Gastroesophageal sphincter (tissue), 4 donors: ENCODE results near the gene EIF2D. TPM values are rescaled to one million over a fixed set of nuclear protein-coding genes. Genes with fewer than 3 reads are reported as not detected.

Experiments
- ATAC-seq: fragments of 150-250 bp; one replicate; pipeline ENCODE4 v1.9.1; 2016; ENCODE audit warnings: mild to moderate bottlenecking, moderate library complexity
- H3K27ac ChIP-seq, 4 donors: fragments of 200-600 bp; sonication (generic) in 3 of 4; 1 replicate in 3 of 4; 2 replicates in 1 of 4; pipeline ENCODE4 v1.5.1; 2016 to 2019
- H3K27me3 ChIP-seq: fragments of 200-600 bp; sonication (generic); one replicate; pipeline ENCODE4 v1.5.1; 2019
- H3K36me3 ChIP-seq, 2 donors: fragments of 200-600 bp; sonication (generic); one replicate each; pipeline ENCODE4 v1.5.1; 2019; ENCODE audit warnings: control low read depth in 1 of 2
- H3K4me1 ChIP-seq, 3 donors: fragments of 200-600 bp; sonication (generic); 1 replicate in 2 of 3; 2 replicates in 1 of 3; pipeline ENCODE4 v1.5.1; 2016 to 2019; ENCODE audit warnings: control low read depth in 2 of 3
- H3K4me3 ChIP-seq, 2 donors: fragments of 200-600 bp; sonication (generic); one replicate each; pipeline ENCODE4 v1.5.1; 2019; ENCODE audit warnings: mild to moderate bottlenecking in 1 of 2, moderate library complexity in 1 of 2
- H3K9me3 ChIP-seq, 3 donors: fragments of 200-600 bp; sonication (generic); one replicate each; pipeline ENCODE4 v1.5.1; 2017 to 2019; ENCODE audit warnings: control low read depth in 2 of 3
- EP300 ChIP-seq: sonication (generic); formaldehyde crosslinking; IDR thresholded peaks from one replicate; pipeline ENCODE4 v1.6.1; 2017; ENCODE audit warnings: antibody characterized with exemption, mild to moderate bottlenecking
- POLR2A ChIP-seq, 2 donors: fragments of 450-650 bp; IDR thresholded peaks; one replicate each; pipeline ENCODE4 v1.6.1; 2017; ENCODE audit warnings: antibody characterized with exemption in 2 of 2, mild to moderate bottlenecking in 2 of 2, moderate library complexity in 1 of 2
- POLR2AphosphoS5 ChIP-seq: sonication (generic); formaldehyde crosslinking; IDR thresholded peaks from one replicate; pipeline ENCODE4 v1.6.1; 2017; ENCODE audit warnings: antibody characterized with exemption
- WGBS, 2 donors: methylation state at CpG; one replicate each; pipeline ENCODE4 v1.1.5; 2018; ENCODE audit warnings: low coverage in 1 of 2; 5-methylcytosine and 5-hydroxymethylcytosine counted together
- total RNA-seq, 4 donors: library from RNA; depleted of rRNA; stranded (reverse); fragments of >200 nt; gene quantifications; one replicate each; pipeline ENCODE4 v1.1.0, GENCODE V29; 2016
- TF ChIP-seq, protein P1 (sequence below), 4 experiments: fragments of 200-600 bp in 2 of 4; fragments of 450-650 bp in 2 of 4; sonication (generic) in 1 of 4; IDR thresholded peaks; one replicate each; pipeline ENCODE4 v1.5.1; 2017 to 2019; ENCODE audit warnings: antibody characterized with exemption in 4 of 4, mild to moderate bottlenecking in 2 of 4, moderate library complexity in 2 of 4

EIF2D gene
- total RNA-seq, 4 donors from 2014 or later, result 43.7 to 60.1 (median 52.6) TPM

DNA sequence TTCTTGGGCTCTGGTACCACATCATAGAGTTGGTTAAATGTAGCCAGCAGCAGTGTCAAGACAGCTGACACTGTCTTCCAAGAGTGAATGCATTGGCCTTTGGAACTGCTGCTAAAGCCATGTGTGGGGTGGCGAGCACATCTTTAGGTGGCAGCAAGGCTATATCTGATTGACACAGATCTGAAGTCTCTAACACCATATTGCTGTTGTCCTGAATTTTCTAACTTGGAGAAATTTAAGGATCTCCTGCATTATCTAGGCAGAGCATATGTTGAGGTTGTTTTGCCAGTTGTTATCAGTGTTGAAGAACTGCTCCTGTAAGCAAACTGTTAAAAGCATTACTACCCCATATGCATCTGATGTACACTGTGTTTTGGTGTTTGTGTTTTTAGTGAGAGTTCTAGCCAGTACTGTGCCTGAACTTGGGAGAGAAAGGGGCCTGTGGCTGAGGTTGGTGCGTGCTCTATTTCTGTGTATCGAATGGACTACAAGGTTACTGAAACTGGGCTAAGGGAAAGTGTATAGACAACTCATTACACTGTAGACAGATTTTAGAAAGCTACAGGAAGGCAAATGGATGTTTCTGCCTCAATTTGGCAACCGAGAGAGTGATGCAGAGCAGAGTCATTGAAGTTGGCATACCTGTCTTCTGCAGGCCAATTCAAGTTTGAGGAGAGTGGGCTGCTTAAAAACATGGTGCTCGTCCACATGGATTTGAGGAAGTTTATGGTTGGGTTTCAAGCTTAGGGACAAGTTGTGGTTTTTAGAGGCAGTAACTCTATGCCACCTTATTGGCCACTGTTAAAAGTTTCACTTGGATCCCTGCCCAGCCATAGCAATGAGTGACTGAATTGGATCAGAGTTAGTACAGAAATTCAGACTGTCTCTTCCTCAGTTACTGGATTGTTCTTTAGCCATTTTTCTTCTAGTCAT, 40.0 kb upstream of the EIF2D start:
- Histone ChIP-seq H3K27ac (no peak overlapping the region), H3K4me3 (no peak overlapping the region), H3K36me3 (peaks cover 3 to 41% of the 10 kb centered on the region in 2 donors), H3K4me1 (peaks cover 0 to 22% (median 0%) of the 10 kb centered on the region in 3 donors), H3K27me3 (no peaks in the 10 kb centered on the region), H3K9me3 (no peaks in the 10 kb centered on the region)
- ATAC-seq, result no peak
- 94 to 96% methylated on average over 4 to 5 of the region's 5 CpGs for WGBS, 2 donors
- TF ChIP-seq POLR2AphosphoS5, result no peak

DNA sequence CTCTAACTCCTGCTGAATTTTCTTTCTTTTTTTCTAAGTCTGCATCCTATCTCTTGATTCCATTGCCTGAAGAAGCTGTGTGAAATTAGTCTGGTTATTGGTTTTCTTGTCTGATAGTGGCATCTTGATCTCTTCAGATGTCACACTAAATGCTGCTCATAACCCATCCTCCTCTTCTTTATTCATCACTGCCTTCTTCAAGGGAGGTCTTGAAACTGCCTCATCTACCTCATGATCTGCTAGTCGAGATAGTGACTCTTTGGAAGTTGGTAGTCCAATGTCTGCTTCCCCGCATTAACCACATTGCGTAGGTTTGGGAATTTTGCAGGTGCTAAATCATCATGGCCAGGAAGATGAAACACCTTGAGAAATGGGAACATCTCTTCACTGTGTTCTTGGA, 38.7 kb upstream of the EIF2D start:
- 93% methylated on average over 2 to 3 of the region's 3 CpGs for WGBS, 2 donors
- H3K27ac ChIP-seq, result no peak overlapping the region
- H3K4me1 ChIP-seq, result peaks cover 0 to 22% (median 0%) of the 10 kb centered on the region in 3 donors

DNA sequence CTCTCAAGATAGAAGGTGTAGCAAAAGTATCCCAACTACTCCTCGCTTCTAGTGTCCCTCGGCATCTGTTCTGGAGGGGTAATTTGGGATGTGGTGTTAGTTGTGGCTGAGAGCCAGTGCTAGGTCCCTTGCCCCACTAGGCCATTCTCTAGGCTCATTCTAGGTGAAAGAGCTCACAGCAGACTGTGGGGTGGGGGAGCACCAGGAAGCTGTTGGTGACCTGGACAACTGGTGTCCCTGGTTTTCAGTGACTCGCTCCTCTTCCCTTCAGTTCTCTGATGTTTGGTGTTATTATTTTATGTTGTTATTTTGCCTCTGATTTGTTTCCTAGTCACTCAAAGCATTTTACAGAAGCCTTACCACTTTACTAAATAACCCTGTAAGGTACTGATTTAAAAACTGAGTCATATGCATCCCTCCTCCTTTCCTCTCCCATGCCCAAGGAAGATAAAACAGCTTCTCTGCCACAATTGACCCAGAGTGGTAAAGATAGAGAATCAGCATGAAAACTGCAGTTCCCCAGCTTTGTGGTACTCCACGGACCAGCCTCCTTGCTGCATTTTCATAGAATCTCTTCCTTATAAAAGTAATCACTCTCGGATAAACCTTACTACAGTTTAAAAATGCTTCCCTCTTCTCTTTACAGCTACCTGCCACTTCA, 37.1 kb upstream of the EIF2D start:
- no peak for ATAC-seq
- TF ChIP-seq EP300 (no peak), POLR2AphosphoS5 (no peak), POLR2A (IDR thresholded peaks at IDR 0.05) (no peak)
- TF ChIP-seq, protein P1, sequence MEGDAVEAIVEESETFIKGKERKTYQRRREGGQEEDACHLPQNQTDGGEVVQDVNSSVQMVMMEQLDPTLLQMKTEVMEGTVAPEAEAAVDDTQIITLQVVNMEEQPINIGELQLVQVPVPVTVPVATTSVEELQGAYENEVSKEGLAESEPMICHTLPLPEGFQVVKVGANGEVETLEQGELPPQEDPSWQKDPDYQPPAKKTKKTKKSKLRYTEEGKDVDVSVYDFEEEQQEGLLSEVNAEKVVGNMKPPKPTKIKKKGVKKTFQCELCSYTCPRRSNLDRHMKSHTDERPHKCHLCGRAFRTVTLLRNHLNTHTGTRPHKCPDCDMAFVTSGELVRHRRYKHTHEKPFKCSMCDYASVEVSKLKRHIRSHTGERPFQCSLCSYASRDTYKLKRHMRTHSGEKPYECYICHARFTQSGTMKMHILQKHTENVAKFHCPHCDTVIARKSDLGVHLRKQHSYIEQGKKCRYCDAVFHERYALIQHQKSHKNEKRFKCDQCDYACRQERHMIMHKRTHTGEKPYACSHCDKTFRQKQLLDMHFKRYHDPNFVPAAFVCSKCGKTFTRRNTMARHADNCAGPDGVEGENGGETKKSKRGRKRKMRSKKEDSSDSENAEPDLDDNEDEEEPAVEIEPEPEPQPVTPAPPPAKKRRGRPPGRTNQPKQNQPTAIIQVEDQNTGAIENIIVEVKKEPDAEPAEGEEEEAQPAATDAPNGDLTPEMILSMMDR (IDR thresholded peaks at IDR 0.05), result no peak
- Histone ChIP-seq H3K4me1 (peaks cover 0 to 8% (median 0%) of the 10 kb centered on the region in 3 donors), H3K36me3 (peaks cover 3 to 46% of the 10 kb centered on the region in 2 donors), H3K27ac (no peak overlapping the region), H3K9me3 (no peaks in the 10 kb centered on the region), H3K4me3 (no peak overlapping the region), H3K27me3 (no peaks in the 10 kb centered on the region)
- WGBS, 2 donors, result 82 to 84% methylated on average over 3 to 5 of the region's 5 CpGs

More for the DNA sequence above, 38.7 kb upstream of the EIF2D start:
- H3K36me3 ChIP-seq, result peaks cover 3 to 41% of the 10 kb centered on the region in 2 donors
- H3K9me3 ChIP-seq, result no peaks in the 10 kb centered on the region
- no peak for TF ChIP-seq POLR2A (IDR thresholded peaks at IDR 0.05)
- no peak for TF ChIP-seq POLR2AphosphoS5
- TF ChIP-seq EP300, result no peak
- TF ChIP-seq, protein P1 (IDR thresholded peaks at IDR 0.05), result no peak
- H3K27me3 ChIP-seq, result no peaks in the 10 kb centered on the region
- H3K4me3 ChIP-seq, result no peak overlapping the region
- ATAC-seq, result no peak

DNA sequence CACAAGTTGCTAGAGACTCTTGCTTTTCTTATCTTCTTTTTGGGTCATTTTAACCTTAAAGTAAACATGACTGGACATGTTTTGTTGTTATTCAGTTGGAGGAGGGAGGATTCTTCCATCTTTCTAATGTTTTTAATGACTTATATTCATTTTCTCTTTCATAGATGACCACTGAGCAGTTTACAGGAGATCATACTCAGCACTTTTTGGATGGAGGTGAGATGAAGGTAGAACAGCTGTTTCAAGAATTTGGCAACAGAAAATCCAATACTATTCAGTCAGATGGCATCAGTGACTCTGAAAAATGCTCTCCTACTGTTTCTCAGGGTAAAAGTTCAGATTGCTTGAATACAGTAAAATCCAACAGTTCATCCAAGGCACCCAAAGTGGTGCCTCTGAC, 35.0 kb upstream of the EIF2D start:
- no peak for ATAC-seq
- TF ChIP-seq, protein P1 (IDR thresholded peaks at IDR 0.05), result no peak
- no peak for TF ChIP-seq POLR2AphosphoS5
- no peak for TF ChIP-seq POLR2A (IDR thresholded peaks at IDR 0.05)
- no peak for TF ChIP-seq EP300
- Histone ChIP-seq H3K4me1 (peaks cover 0 to 5% (median 0%) of the 10 kb centered on the region in 3 donors), H3K27ac (no peak overlapping the region), H3K4me3 (no peak overlapping the region), H3K27me3 (no peaks in the 10 kb centered on the region), H3K9me3 (no peaks in the 10 kb centered on the region), H3K36me3 (peaks cover 3 to 59% of the 10 kb centered on the region in 2 donors)

DNA sequence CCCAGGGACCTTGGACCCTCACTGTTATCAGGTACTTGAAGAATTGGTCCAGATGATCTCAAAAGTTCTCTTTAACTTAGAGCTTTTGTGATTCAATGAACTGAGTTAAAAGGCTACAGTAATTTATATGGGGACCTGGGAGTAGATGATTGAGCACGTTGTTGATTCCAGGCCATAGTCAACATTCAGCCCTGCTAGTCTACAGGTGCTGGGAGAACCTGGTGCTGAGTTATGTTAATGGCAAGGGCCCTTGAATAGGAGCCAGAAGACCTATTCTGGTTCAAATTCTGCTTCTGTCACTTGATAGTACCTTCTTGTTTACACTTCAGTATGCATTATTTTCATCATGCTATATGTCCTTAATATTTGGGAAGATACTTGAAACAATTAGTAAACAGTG, 34.2 kb upstream of the EIF2D start:
- no peak overlapping the region for H3K27ac ChIP-seq
- TF ChIP-seq, protein P1 (IDR thresholded peaks at IDR 0.05), result no peak
- TF ChIP-seq EP300 (no peak), POLR2A (IDR thresholded peaks at IDR 0.05) (no peak), POLR2AphosphoS5 (no peak)
- H3K4me1 ChIP-seq, result peaks cover 0 to 5% (median 0%) of the 10 kb centered on the region in 3 donors
- ATAC-seq, result no peak
- H3K36me3 ChIP-seq, result peaks cover 3 to 53% of the 10 kb centered on the region in 2 donors
- H3K4me3 ChIP-seq, result no peak overlapping the region
- H3K27me3 ChIP-seq, result no peaks in the 10 kb centered on the region
- H3K9me3 ChIP-seq, result no peaks in the 10 kb centered on the region
- WGBS, 2 donors, result 100% methylated on average over 1 of the region's 1 CpG
